Nephron progenitor cell (in vitro differentiated cells): ENCODE results near the gene LOXHD1.

ENCODE experiments used
- DNase-seq: peaks from one replicate; pipeline ENCODE4 v3.0.0; 2021
- H3K27ac Mint-ChIP-seq: 2 replicates; pipeline ENCODE4 v1.8.0; 2021; ENCODE audit warnings: mild to moderate bottlenecking, moderate library complexity, mixed read lengths
- H3K27me3 Mint-ChIP-seq: 2 replicates; pipeline ENCODE4 v1.8.0; 2021; ENCODE audit warnings: mild to moderate bottlenecking, low read depth, mixed read lengths; ENCODE audit not compliant: poor library complexity
- H3K36me3 Mint-ChIP-seq: 2 replicates; pipeline ENCODE4 v1.8.0; 2021; ENCODE audit warnings: low read depth, mixed read lengths
- H3K4me1 Mint-ChIP-seq: 2 replicates; pipeline ENCODE4 v1.8.0; 2021; ENCODE audit warnings: mixed read lengths
- H3K4me3 Mint-ChIP-seq: 2 replicates; pipeline ENCODE4 v1.8.0; 2021; ENCODE audit warnings: mild to moderate bottlenecking, moderate library complexity, mixed read lengths
- H3K9me3 Mint-ChIP-seq: 2 replicates; pipeline ENCODE4 v1.8.0; 2021; ENCODE audit warnings: mild to moderate bottlenecking, moderate library complexity, mixed read lengths
- TF ChIP-seq, protein P1 (sequence below): fragments of 200-600 bp; sonication (generic); IDR thresholded peaks from 2 replicates; pipeline ENCODE4 v1.5.0; 2021; ENCODE audit warnings: antibody characterized with exemption

LOXHD1 gene

DNA sequence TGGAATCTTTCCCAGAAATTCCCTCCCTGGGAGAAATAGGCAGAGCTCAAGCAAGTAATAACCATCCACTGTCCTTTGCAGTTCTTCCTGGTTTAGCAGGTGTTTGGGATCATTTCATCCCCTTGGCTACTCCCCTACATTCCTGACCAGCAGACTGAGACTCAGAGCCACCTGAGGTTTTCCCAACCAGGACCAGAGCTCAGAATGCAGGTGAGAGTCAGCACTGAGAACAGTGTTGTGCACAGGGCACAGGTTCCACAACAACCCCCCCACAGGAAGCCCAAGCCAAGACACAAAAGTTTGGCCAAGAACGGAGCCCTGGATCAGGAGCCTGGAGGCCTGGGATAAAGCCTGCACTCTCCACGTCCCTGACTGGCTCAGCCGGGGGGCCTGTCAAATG is 21.0 kb upstream of the LOXHD1 start:
- Mint-ChIP-seq H3K27me3 (peaks cover 40% of the 10 kb centered on the region), H3K4me1 (peaks cover 44% of the 10 kb centered on the region), H3K4me3 (no peak overlapping the region), H3K36me3 (no peaks in the 10 kb centered on the region), H3K27ac (no peak overlapping the region), H3K9me3 (no peaks in the 10 kb centered on the region)
- DNase-seq: no peak
- TF ChIP-seq, protein P1, sequence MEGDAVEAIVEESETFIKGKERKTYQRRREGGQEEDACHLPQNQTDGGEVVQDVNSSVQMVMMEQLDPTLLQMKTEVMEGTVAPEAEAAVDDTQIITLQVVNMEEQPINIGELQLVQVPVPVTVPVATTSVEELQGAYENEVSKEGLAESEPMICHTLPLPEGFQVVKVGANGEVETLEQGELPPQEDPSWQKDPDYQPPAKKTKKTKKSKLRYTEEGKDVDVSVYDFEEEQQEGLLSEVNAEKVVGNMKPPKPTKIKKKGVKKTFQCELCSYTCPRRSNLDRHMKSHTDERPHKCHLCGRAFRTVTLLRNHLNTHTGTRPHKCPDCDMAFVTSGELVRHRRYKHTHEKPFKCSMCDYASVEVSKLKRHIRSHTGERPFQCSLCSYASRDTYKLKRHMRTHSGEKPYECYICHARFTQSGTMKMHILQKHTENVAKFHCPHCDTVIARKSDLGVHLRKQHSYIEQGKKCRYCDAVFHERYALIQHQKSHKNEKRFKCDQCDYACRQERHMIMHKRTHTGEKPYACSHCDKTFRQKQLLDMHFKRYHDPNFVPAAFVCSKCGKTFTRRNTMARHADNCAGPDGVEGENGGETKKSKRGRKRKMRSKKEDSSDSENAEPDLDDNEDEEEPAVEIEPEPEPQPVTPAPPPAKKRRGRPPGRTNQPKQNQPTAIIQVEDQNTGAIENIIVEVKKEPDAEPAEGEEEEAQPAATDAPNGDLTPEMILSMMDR: no peak

GRCh38 chr18:46677611-46678010 is 20.6 kb upstream of the LOXHD1 start:
- Mint-ChIP-seq H3K27ac (no peak overlapping the region), H3K36me3 (no peaks in the 10 kb centered on the region), H3K4me3 (no peak overlapping the region), H3K9me3 (no peaks in the 10 kb centered on the region), H3K27me3 (peaks cover 38% of the 10 kb centered on the region), H3K4me1 (peaks cover 44% of the 10 kb centered on the region)
- DNase-seq: no peak
- TF ChIP-seq, protein P1: no peak

- Mint-ChIP-seq H3K27ac (no peak overlapping the region), H3K4me1 (peaks cover 48% of the 10 kb centered on the region), H3K4me3 (no peak overlapping the region), H3K9me3 (no peaks in the 10 kb centered on the region), H3K36me3 (no peaks in the 10 kb centered on the region), H3K27me3 (peaks cover 39% of the 10 kb centered on the region)
- peak; percentile 29 for DNase-seq
- TF ChIP-seq, protein P1: no peak
Measured at GRCh38 chr18:46676182-46676835, 19.3 kb upstream of the LOXHD1 start.

DNA sequence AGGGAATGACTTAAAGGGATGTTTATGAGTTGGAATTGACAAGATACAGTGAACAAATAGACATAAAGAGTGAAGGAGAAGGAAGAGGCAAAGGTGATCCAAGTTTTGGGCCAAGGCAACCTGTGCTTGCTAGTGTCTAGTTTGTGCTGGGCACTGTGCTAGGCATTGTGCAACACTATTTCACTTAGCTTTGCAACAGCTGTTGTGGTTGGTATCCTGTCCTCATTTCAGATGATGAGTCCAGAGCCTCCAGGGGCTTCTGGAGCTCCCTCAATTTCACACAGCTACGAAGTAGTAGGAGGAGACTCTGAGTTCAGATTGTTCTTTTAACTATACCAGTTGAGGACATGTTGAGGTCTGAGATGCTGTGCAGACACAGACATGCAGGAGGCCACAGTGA is 18.1 kb upstream of the LOXHD1 start:
- Mint-ChIP-seq H3K9me3 (no peaks in the 10 kb centered on the region), H3K27me3 (peaks cover 37% of the 10 kb centered on the region), H3K36me3 (no peaks in the 10 kb centered on the region), H3K27ac (no peak overlapping the region), H3K4me3 (no peak overlapping the region), H3K4me1 (peaks cover 48% of the 10 kb centered on the region)
- TF ChIP-seq, protein P1: no peak
- no peak for DNase-seq

GRCh38 chr18:46672062-46672970 is 15.3 kb upstream of the LOXHD1 start:
- H3K9me3 Mint-ChIP-seq: no peaks in the 10 kb centered on the region
- H3K4me3 Mint-ChIP-seq: no peak overlapping the region
- DNase-seq: no peak
- TF ChIP-seq, protein P1: no peak
- H3K27ac Mint-ChIP-seq: no peak overlapping the region
- no peaks in the 10 kb centered on the region for H3K36me3 Mint-ChIP-seq
- H3K4me1 Mint-ChIP-seq: peaks cover 32% of the 10 kb centered on the region
- H3K27me3 Mint-ChIP-seq: peaks cover 42% of the 10 kb centered on the region
